ENCODE data around the gene TRHDE. TPM values are rescaled to one million over a fixed set of nuclear protein-coding genes. Genes with fewer than 3 reads are reported as not detected.
"Not testable (repeated sequence)": the region's sequence is repeated elsewhere in the genome, so short reads cannot be mapped to it uniquely, and the experiment has no call there.

TRHDE gene
- total RNA-seq, 2 experiments from 2014 or later = not detected

DNA sequence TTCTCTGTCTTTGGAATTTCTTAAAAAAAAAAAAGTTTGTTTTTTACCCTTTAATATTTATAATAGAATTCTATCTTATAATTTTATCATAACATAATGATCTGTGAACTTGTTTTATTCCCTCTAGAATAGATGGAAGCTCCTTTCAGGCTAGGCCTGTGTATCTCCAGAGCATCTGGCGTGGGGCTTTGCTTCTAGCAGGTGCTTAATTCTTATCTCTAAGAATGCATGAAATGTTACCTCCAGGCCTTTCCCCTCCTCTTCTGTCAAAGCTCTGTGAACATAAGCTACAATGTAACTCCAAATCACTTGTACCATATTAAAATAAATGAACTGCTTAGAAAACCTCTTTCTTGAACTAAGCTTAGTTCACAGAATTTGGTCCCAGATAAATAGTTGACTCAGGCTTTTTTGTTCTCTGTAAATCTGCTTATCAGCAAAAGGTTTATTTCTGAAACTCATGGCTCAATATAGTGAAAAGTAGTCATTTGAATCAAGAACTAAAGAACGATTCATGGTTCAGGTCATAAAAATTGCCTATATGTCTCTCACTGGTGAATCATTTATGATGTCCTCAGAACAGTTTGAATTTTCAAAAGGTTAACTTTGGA lies 407.1 kb downstream of the TRHDE start:
- no peak for DNase-seq
- Mint-ChIP-seq H3K27ac (no peak overlapping the region), H3K27me3 (no peaks in the 10 kb centered on the region), H3K4me3 (no peak overlapping the region), H3K36me3 (no peaks in the 10 kb centered on the region), H3K4me1 (no peaks in the 10 kb centered on the region), H3K9me3 (peaks cover 2% of the 10 kb centered on the region)

GRCh38 chr12:72681028-72681427 lies 408.9 kb downstream of the TRHDE start:
- no peak overlapping the region for H3K27ac Mint-ChIP-seq
- no peaks in the 10 kb centered on the region for H3K27me3 Mint-ChIP-seq
- no peak overlapping the region for H3K4me3 Mint-ChIP-seq
- no peaks in the 10 kb centered on the region for H3K36me3 Mint-ChIP-seq
- H3K4me1 Mint-ChIP-seq = no peaks in the 10 kb centered on the region
- no peaks in the 10 kb centered on the region for H3K9me3 Mint-ChIP-seq
- no peak for DNase-seq

GRCh38 chr12:72684491-72684890 lies 412.3 kb downstream of the TRHDE start:
- H3K27me3 Mint-ChIP-seq = no peaks in the 10 kb centered on the region
- H3K36me3 Mint-ChIP-seq = no peaks in the 10 kb centered on the region
- H3K4me3 Mint-ChIP-seq = no peak overlapping the region
- H3K27ac Mint-ChIP-seq = no peak overlapping the region
- DNase-seq = no peak
- H3K9me3 Mint-ChIP-seq = no peaks in the 10 kb centered on the region
- H3K4me1 Mint-ChIP-seq = no peaks in the 10 kb centered on the region

DNA sequence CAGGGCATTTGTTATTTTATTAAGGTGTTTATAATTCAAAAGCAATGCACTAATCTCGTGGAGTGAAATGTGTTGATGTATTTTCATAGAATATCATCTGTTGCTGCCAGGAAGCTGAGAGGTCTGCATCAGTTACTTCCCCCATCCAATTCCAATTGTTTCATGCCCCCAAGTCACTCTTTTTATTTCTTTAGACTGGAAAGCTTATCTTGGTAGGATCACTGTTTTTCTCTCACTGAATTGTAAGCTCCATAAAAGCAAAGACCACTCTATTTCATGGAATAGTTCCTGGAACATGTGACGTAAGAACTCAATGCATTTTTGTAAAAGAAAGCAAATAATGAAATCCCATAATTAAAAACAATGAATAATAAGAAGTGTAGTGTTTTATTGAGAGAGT lies 420.2 kb downstream of the TRHDE start:
- Mint-ChIP-seq H3K9me3 (peaks cover 2% of the 10 kb centered on the region), H3K27ac (no peak overlapping the region), H3K4me1 (no peaks in the 10 kb centered on the region), H3K27me3 (no peaks in the 10 kb centered on the region), H3K4me3 (no peak overlapping the region), H3K36me3 (no peaks in the 10 kb centered on the region)
- DNase-seq = no peak

DNA sequence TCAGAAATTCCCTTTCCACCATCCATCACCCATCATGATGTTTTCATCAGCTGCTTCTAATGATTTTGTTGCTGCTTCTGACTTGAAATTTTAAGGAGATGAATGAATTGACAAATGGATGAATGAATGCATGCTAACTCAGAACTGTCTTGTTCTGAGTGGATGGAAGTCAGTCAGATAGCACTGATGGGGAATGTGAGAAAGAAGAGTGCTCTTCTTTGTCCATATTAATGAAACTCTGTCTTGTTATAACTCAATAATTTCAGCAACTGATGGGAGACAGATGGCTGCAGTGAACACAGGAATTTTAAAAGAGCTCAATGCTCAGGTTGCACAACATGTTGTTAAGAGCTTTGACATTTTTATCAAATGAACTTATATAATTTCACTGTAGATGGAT lies 422.0 kb downstream of the TRHDE start:
- Mint-ChIP-seq H3K27me3 (no peaks in the 10 kb centered on the region), H3K4me3 (no peak overlapping the region), H3K4me1 (no peaks in the 10 kb centered on the region), H3K36me3 (no peaks in the 10 kb centered on the region), H3K9me3 (peaks cover 3% of the 10 kb centered on the region), H3K27ac (no peak overlapping the region)
- no peak for DNase-seq

GRCh38 chr12:72699362-72699761 lies 427.2 kb downstream of the TRHDE start:
- H3K4me1 Mint-ChIP-seq = no peaks in the 10 kb centered on the region
- no peaks in the 10 kb centered on the region for H3K27me3 Mint-ChIP-seq
- no peak overlapping the region for H3K4me3 Mint-ChIP-seq
- no peak for DNase-seq
- no peak overlapping the region for H3K27ac Mint-ChIP-seq
- H3K9me3 Mint-ChIP-seq = peaks cover 10% of the 10 kb centered on the region
- no peaks in the 10 kb centered on the region for H3K36me3 Mint-ChIP-seq

GRCh38 chr12:72712025-72712424 lies 439.9 kb downstream of the TRHDE start:
- not testable (repeated sequence) for H3K4me3 Mint-ChIP-seq, H3K27ac Mint-ChIP-seq, H3K9me3 Mint-ChIP-seq, H3K4me1 Mint-ChIP-seq, H3K36me3 Mint-ChIP-seq, DNase-seq, H3K27me3 Mint-ChIP-seq

GRCh38 chr12:72716221-72716620 lies 444.1 kb downstream of the TRHDE start:
- no peak for DNase-seq
- no peak overlapping the region for H3K27ac Mint-ChIP-seq
- no peaks in the 10 kb centered on the region for H3K9me3 Mint-ChIP-seq
- no peaks in the 10 kb centered on the region for H3K27me3 Mint-ChIP-seq
- H3K4me3 Mint-ChIP-seq = no peak overlapping the region
- H3K4me1 Mint-ChIP-seq = no peaks in the 10 kb centered on the region
- no peaks in the 10 kb centered on the region for H3K36me3 Mint-ChIP-seq

DNA sequence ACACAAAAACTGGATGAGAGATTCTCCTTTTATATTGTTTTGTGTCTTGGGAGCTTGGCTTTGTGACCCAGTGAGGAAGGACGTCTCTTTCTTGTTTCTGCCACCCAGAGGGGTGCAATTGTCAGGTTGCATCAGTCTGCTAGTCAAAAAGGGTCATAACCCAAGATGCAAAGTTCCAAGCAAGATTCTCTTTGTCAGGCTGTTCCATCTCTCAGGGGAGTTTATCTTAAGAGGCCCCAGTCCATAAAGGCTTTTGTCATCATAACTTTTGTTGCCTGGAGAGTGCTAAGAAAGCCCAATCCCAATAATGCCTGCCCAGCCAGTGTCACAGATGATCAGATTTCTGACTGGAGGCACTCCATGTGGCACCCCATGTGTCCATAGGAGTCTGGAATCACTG lies 444.9 kb downstream of the TRHDE start:
- Mint-ChIP-seq H3K27me3 (no peaks in the 10 kb centered on the region), H3K4me1 (no peaks in the 10 kb centered on the region), H3K27ac (no peak overlapping the region), H3K4me3 (no peak overlapping the region), H3K9me3 (no peaks in the 10 kb centered on the region), H3K36me3 (no peaks in the 10 kb centered on the region)
- no peak for DNase-seq

Measured in activated naive CD8-positive, alpha-beta T cell treated with anti-CD3 and anti-CD28 coated beads for 36 hours (primary cell).